Measurements from ENCODE around the gene YKT6.
"Not testable (repeated sequence)": the region's sequence is repeated elsewhere in the genome, so short reads cannot be mapped to it uniquely, and the experiment has no call there.

Gene YKT6

DNA sequence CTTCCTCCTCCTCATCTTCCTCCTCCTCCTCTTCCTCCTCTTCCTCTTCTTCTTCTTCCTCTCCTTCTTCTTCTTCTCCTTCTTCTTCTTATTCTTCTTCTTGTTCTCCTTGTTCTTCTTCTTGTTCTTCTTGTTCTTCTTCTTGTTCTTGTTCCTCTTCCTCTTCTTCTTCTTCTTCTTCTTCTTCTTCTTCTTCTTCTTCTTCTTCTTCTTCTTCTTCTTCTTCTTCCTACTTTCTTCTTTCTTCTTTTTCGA, 26.2 kb upstream of the YKT6 start:
- H3K4me3 ChIP-seq (ENCODE audit: low read depth in 1 of 2, low read length in 2 of 2); H3K27me3 ChIP-seq (ENCODE audit: low read depth, low read length); H3K36me3 ChIP-seq (ENCODE audit: control insufficient read depth in 1 of 2, insufficient read depth in 2 of 2, low read length in 2 of 2); H3K9me3 ChIP-seq (ENCODE audit: control insufficient read depth in 1 of 2, low read length in 2 of 2); H3K4me1 ChIP-seq (ENCODE audit: control insufficient read depth in 1 of 2, insufficient read depth in 2 of 2, low read length in 2 of 2); H3K27ac ChIP-seq (ENCODE audit: low read length): not testable (repeated sequence)

- no peak overlapping the region for H3K4me3 ChIP-seq (ENCODE audit: low read depth in 1 of 2, low read length in 2 of 2)
- no peaks in the 10 kb centered on the region for H3K9me3 ChIP-seq (ENCODE audit: control insufficient read depth in 1 of 2, low read length in 2 of 2)
- H3K27ac ChIP-seq (ENCODE audit: low read length) = no peak overlapping the region
- H3K36me3 ChIP-seq (ENCODE audit: control insufficient read depth in 1 of 2, insufficient read depth in 2 of 2, low read length in 2 of 2) = no peaks in the 10 kb centered on the region
- no peaks in the 10 kb centered on the region for H3K4me1 ChIP-seq (ENCODE audit: control insufficient read depth in 1 of 2, insufficient read depth in 2 of 2, low read length in 2 of 2)
- no peaks in the 10 kb centered on the region for H3K27me3 ChIP-seq (ENCODE audit: low read depth, low read length)
Measured at GRCh38 chr7:44175730-44176129, 25.0 kb upstream of the YKT6 start.

DNA sequence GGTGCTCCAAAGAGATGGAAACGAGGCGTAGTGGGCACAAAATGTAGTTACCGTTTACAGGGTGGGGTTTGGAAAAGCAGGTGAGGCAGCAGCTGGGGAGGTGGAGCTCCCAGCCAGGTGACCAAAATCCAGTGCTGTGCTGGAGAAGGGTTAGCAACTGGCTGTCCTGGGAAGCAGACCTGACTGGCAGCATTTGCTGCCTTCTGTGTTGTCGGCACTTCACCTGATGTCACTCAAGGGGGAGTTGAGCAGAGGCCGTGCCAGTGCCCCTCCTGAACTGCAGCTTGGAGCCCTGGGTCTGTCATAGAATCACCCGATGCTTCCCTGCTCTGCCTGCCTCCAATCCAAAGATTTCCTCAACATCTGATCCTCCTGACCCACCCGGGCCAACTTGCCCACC, 24.3 kb upstream of the YKT6 start:
- Histone ChIP-seq H3K27me3 (ENCODE audit: low read depth, low read length) (no peaks in the 10 kb centered on the region), H3K9me3 (ENCODE audit: control insufficient read depth in 1 of 2, low read length in 2 of 2) (no peaks in the 10 kb centered on the region), H3K27ac (ENCODE audit: low read length) (no peak overlapping the region), H3K4me3 (ENCODE audit: low read depth in 1 of 2, low read length in 2 of 2) (no peak overlapping the region), H3K4me1 (ENCODE audit: control insufficient read depth in 1 of 2, insufficient read depth in 2 of 2, low read length in 2 of 2) (no peaks in the 10 kb centered on the region), H3K36me3 (ENCODE audit: control insufficient read depth in 1 of 2, insufficient read depth in 2 of 2, low read length in 2 of 2) (no peaks in the 10 kb centered on the region)

- no peaks in the 10 kb centered on the region for H3K27me3 ChIP-seq (ENCODE audit: low read depth, low read length)
- no peaks in the 10 kb centered on the region for H3K36me3 ChIP-seq (ENCODE audit: control insufficient read depth in 1 of 2, insufficient read depth in 2 of 2, low read length in 2 of 2)
- no peaks in the 10 kb centered on the region for H3K4me1 ChIP-seq (ENCODE audit: control insufficient read depth in 1 of 2, insufficient read depth in 2 of 2, low read length in 2 of 2)
- no peak overlapping the region for H3K4me3 ChIP-seq (ENCODE audit: low read depth in 1 of 2, low read length in 2 of 2)
- peaks cover 3 to 6% of the 10 kb centered on the region in 2 donors for H3K9me3 ChIP-seq (ENCODE audit: control insufficient read depth in 1 of 2, low read length in 2 of 2)
- no peak overlapping the region for H3K27ac ChIP-seq (ENCODE audit: low read length)
Measured at GRCh38 chr7:44177570-44178131, 23.1 kb upstream of the YKT6 start.

DNA sequence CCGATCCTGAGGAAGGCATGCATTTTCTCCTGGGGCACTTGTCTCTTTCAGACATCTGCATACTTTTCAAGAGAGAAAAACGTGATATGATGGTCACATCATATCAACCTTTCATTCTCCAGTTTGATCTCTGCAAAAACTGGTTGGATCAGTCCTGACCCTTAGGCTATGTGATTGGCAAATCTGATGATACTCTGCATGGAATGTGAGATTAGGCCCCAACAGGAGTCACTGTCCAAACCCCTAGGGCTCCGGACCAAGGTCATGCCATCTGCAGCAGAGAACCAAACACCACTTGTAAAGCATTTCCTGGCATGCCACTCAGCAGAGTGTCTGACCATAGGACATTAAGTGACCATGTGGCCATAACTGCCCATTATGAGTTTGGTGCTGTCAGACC, 20.1 kb upstream of the YKT6 start:
- Histone ChIP-seq H3K4me3 (ENCODE audit: low read depth in 1 of 2, low read length in 2 of 2) (no peak overlapping the region), H3K27me3 (ENCODE audit: low read depth, low read length) (no peaks in the 10 kb centered on the region), H3K27ac (ENCODE audit: low read length) (no peak overlapping the region), H3K36me3 (ENCODE audit: control insufficient read depth in 1 of 2, insufficient read depth in 2 of 2, low read length in 2 of 2) (no peaks in the 10 kb centered on the region), H3K4me1 (ENCODE audit: control insufficient read depth in 1 of 2, insufficient read depth in 2 of 2, low read length in 2 of 2) (no peaks in the 10 kb centered on the region), H3K9me3 (ENCODE audit: control insufficient read depth in 1 of 2, low read length in 2 of 2) (peaks cover 4 to 12% of the 10 kb centered on the region in 2 donors)

- no peaks in the 10 kb centered on the region for H3K27me3 ChIP-seq (ENCODE audit: low read depth, low read length)
- H3K36me3 ChIP-seq (ENCODE audit: control insufficient read depth in 1 of 2, insufficient read depth in 2 of 2, low read length in 2 of 2) = no peaks in the 10 kb centered on the region
- no peaks in the 10 kb centered on the region for H3K4me1 ChIP-seq (ENCODE audit: control insufficient read depth in 1 of 2, insufficient read depth in 2 of 2, low read length in 2 of 2)
- peaks cover 4 to 12% of the 10 kb centered on the region in 2 donors for H3K9me3 ChIP-seq (ENCODE audit: control insufficient read depth in 1 of 2, low read length in 2 of 2)
- no peak overlapping the region for H3K4me3 ChIP-seq (ENCODE audit: low read depth in 1 of 2, low read length in 2 of 2)
- H3K27ac ChIP-seq (ENCODE audit: low read length) = no peak overlapping the region
Measured at GRCh38 chr7:44182827-44183226, 18.0 kb upstream of the YKT6 start.

- H3K4me1 ChIP-seq (ENCODE audit: control insufficient read depth in 1 of 2, insufficient read depth in 2 of 2, low read length in 2 of 2) = no peaks in the 10 kb centered on the region
- no peaks in the 10 kb centered on the region for H3K36me3 ChIP-seq (ENCODE audit: control insufficient read depth in 1 of 2, insufficient read depth in 2 of 2, low read length in 2 of 2)
- H3K27me3 ChIP-seq (ENCODE audit: low read depth, low read length) = no peaks in the 10 kb centered on the region
- no peak overlapping the region for H3K4me3 ChIP-seq (ENCODE audit: low read depth in 1 of 2, low read length in 2 of 2)
- peaks cover 4 to 12% of the 10 kb centered on the region in 2 donors for H3K9me3 ChIP-seq (ENCODE audit: control insufficient read depth in 1 of 2, low read length in 2 of 2)
- no peak overlapping the region for H3K27ac ChIP-seq (ENCODE audit: low read length)
Measured at GRCh38 chr7:44183386-44183785, 17.4 kb upstream of the YKT6 start.

GRCh38 chr7:44184206-44184872, 16.4 kb upstream of the YKT6 start:
- no peaks in the 10 kb centered on the region for H3K36me3 ChIP-seq (ENCODE audit: control insufficient read depth in 1 of 2, insufficient read depth in 2 of 2, low read length in 2 of 2)
- no peaks in the 10 kb centered on the region for H3K27me3 ChIP-seq (ENCODE audit: low read depth, low read length)
- H3K27ac ChIP-seq (ENCODE audit: low read length) = no peak overlapping the region
- H3K4me1 ChIP-seq (ENCODE audit: control insufficient read depth in 1 of 2, insufficient read depth in 2 of 2, low read length in 2 of 2) = no peaks in the 10 kb centered on the region
- no peak overlapping the region for H3K4me3 ChIP-seq (ENCODE audit: low read depth in 1 of 2, low read length in 2 of 2)
- H3K9me3 ChIP-seq (ENCODE audit: control insufficient read depth in 1 of 2, low read length in 2 of 2) = peaks cover 4 to 12% of the 10 kb centered on the region in 2 donors

GRCh38 chr7:44184873-44185446, 15.8 kb upstream of the YKT6 start:
- H3K4me3 ChIP-seq (ENCODE audit: low read depth in 1 of 2, low read length in 2 of 2) = no peak overlapping the region
- no peak overlapping the region for H3K27ac ChIP-seq (ENCODE audit: low read length)
- no peaks in the 10 kb centered on the region for H3K27me3 ChIP-seq (ENCODE audit: low read depth, low read length)
- H3K4me1 ChIP-seq (ENCODE audit: control insufficient read depth in 1 of 2, insufficient read depth in 2 of 2, low read length in 2 of 2) = no peaks in the 10 kb centered on the region
- H3K9me3 ChIP-seq (ENCODE audit: control insufficient read depth in 1 of 2, low read length in 2 of 2) = peaks cover 4 to 12% of the 10 kb centered on the region in 2 donors
- H3K36me3 ChIP-seq (ENCODE audit: control insufficient read depth in 1 of 2, insufficient read depth in 2 of 2, low read length in 2 of 2) = no peaks in the 10 kb centered on the region

- no peak overlapping the region for H3K4me3 ChIP-seq (ENCODE audit: low read depth in 1 of 2, low read length in 2 of 2)
- H3K27me3 ChIP-seq (ENCODE audit: low read depth, low read length) = no peaks in the 10 kb centered on the region
- H3K36me3 ChIP-seq (ENCODE audit: control insufficient read depth in 1 of 2, insufficient read depth in 2 of 2, low read length in 2 of 2) = no peaks in the 10 kb centered on the region
- no peaks in the 10 kb centered on the region for H3K4me1 ChIP-seq (ENCODE audit: control insufficient read depth in 1 of 2, insufficient read depth in 2 of 2, low read length in 2 of 2)
- peaks cover 4 to 12% of the 10 kb centered on the region in 2 donors for H3K9me3 ChIP-seq (ENCODE audit: control insufficient read depth in 1 of 2, low read length in 2 of 2)
- no peak overlapping the region for H3K27ac ChIP-seq (ENCODE audit: low read length)
Measured at GRCh38 chr7:44185729-44186128, 15.0 kb upstream of the YKT6 start.

- peaks cover 4 to 12% of the 10 kb centered on the region in 2 donors for H3K9me3 ChIP-seq (ENCODE audit: control insufficient read depth in 1 of 2, low read length in 2 of 2)
- H3K4me1 ChIP-seq (ENCODE audit: control insufficient read depth in 1 of 2, insufficient read depth in 2 of 2, low read length in 2 of 2) = no peaks in the 10 kb centered on the region
- no peak overlapping the region for H3K27ac ChIP-seq (ENCODE audit: low read length)
- H3K36me3 ChIP-seq (ENCODE audit: control insufficient read depth in 1 of 2, insufficient read depth in 2 of 2, low read length in 2 of 2) = no peaks in the 10 kb centered on the region
- H3K27me3 ChIP-seq (ENCODE audit: low read depth, low read length) = no peaks in the 10 kb centered on the region
- H3K4me3 ChIP-seq (ENCODE audit: low read depth in 1 of 2, low read length in 2 of 2) = no peak overlapping the region
Measured at GRCh38 chr7:44186736-44187135, 14.0 kb upstream of the YKT6 start.
